Keratinocyte (primary cell): ENCODE results near the gene BASP1. TPM values are rescaled to one million over a fixed set of nuclear protein-coding genes. Genes with fewer than 3 reads are reported as not detected.

Source experiments
- DNase-seq: peaks from one replicate; pipeline ENCODE4 v3.0.0-alpha.2; 2011; ENCODE audit warnings: low read depth, missing footprints, low spot score
- FAIRE-seq: peaks from 2 replicates; lab custom pipeline; 2011; peaks lifted over from hg19 to GRCh38; lab: Jason Lieb, UNC
- H2AFZ ChIP-seq: 2 replicates; pipeline ENCODE4 v1.6.0; 2012; ENCODE audit warnings: low read length, control low read depth, inconsistent platforms; ENCODE audit not compliant: control insufficient read depth
- H3K27ac ChIP-seq: 2 replicates; pipeline ENCODE4 v1.5.1; 2011; ENCODE audit warnings: low read length; ENCODE audit not compliant: control insufficient read depth, insufficient read depth
- H3K27me3 ChIP-seq: 3 replicates; pipeline ENCODE4 v1.6.0; 2011; ENCODE audit warnings: low read length; ENCODE audit not compliant: control insufficient read depth, insufficient read depth; ENCODE audit errors: extremely low read depth
- H3K36me3 ChIP-seq, 2 experiments: 2 replicates in 1 of 2; 3 replicates in 1 of 2; pipeline ENCODE4 v1.5.1; 2011; ENCODE audit warnings: low read length in 2 of 2, mild to moderate bottlenecking in 1 of 2; ENCODE audit not compliant: control insufficient read depth in 2 of 2, insufficient read depth in 2 of 2; ENCODE audit errors: extremely low read depth in 1 of 2
- H3K4me1 ChIP-seq: 3 replicates; pipeline ENCODE4 v1.5.1; 2011; ENCODE audit warnings: low read length; ENCODE audit not compliant: control insufficient read depth, insufficient read depth; ENCODE audit errors: extremely low read depth
- H3K4me2 ChIP-seq: 3 replicates; pipeline ENCODE4 v1.6.0; 2011; ENCODE audit warnings: low read depth, low read length; ENCODE audit not compliant: control insufficient read depth, insufficient read depth; ENCODE audit errors: extremely low read depth
- H3K4me3 ChIP-seq, 3 experiments: fragments of 200-600 bp in 1 of 3; sonication (generic) in 1 of 3; 2 replicates in 2 of 3; 3 replicates in 1 of 3; pipeline ENCODE4 v1.5.1; 2011 to 2016; ENCODE audit warnings: low read length in 3 of 3, mild to moderate bottlenecking in 3 of 3, control low read depth in 2 of 3, inconsistent platforms in 1 of 3, low read depth in 1 of 3, mixed read lengths in 1 of 3, mixed run types in 1 of 3, moderate library complexity in 1 of 3; ENCODE audit not compliant: control insufficient read depth in 2 of 3, insufficient read depth in 2 of 3; ENCODE audit errors: extremely low read depth in 1 of 3
- H3K79me2 ChIP-seq: 2 replicates; pipeline ENCODE4 v1.6.0; 2012; ENCODE audit warnings: low read length; ENCODE audit not compliant: control insufficient read depth, insufficient read depth
- H3K9ac ChIP-seq: 3 replicates; pipeline ENCODE4 v1.6.0; 2011; ENCODE audit warnings: low read length; ENCODE audit not compliant: control insufficient read depth, insufficient read depth; ENCODE audit errors: extremely low read depth
- H3K9me1 ChIP-seq: 3 replicates; pipeline ENCODE4 v1.6.0; 2011; ENCODE audit warnings: low read length; ENCODE audit not compliant: control insufficient read depth, insufficient read depth; ENCODE audit errors: extremely low read depth
- H3K9me3 ChIP-seq: 2 replicates; pipeline ENCODE4 v1.5.1; 2012; ENCODE audit warnings: low read depth, low read length; ENCODE audit not compliant: control insufficient read depth
- H4K20me1 ChIP-seq: 3 replicates; pipeline ENCODE4 v1.6.0; 2011; ENCODE audit warnings: low read length; ENCODE audit not compliant: control insufficient read depth, insufficient read depth; ENCODE audit errors: extremely low read depth
- EZH2 ChIP-seq: IDR thresholded peaks from one replicate; pipeline ENCODE4 v1.6.1; 2012; ENCODE audit warnings: inconsistent platforms, mild to moderate bottlenecking, low read length, moderate library complexity
- dilution Hi-C: fragments of 300-500 bp; cut with MboI; formaldehyde crosslinking; loops from one replicate; pipeline ENCODE4 v1.7.0; 2020; ENCODE audit warnings: low sequenced_read_pairs; ENCODE audit not compliant: extremely low pct_ligation_motif_present
- polyA plus RNA-seq, 5 experiments: library from polyadenylated mRNA; depleted of rRNA in 3 of 5; stranded (reverse) in 3 of 5; stranded (forward) in 1 of 5; unstranded in 1 of 5; fragments of >200 nt; gene quantifications; 1 replicate in 1 of 5; 2 replicates in 3 of 5; 3 replicates in 1 of 5; pipeline versions ENCODE4 v1.2.1 to v1.2.3, GENCODE V29; 2011 to 2012; ENCODE audit warnings: missing spikeins in 2 of 5, low read depth in 1 of 5, low replicate concordance in 1 of 5
- TF ChIP-seq, protein P1 (sequence below), 3 experiments: IDR thresholded peaks in 1 of 3; conservative IDR thresholded peaks in 1 of 3; optimal IDR thresholded peaks in 1 of 3; 2 replicates in 2 of 3; 3 replicates in 1 of 3; pipeline versions ENCODE3 to v1.5.1; 2011; ENCODE audit warnings: low read length in 3 of 3, mild to moderate bottlenecking in 3 of 3, moderate library complexity in 2 of 3, control low read depth in 1 of 3, inconsistent platforms in 1 of 3; ENCODE audit not compliant: insufficient read depth in 2 of 3; ENCODE audit errors: extremely low read depth in 1 of 3

BASP1 gene
- polyA plus RNA-seq, 1 donor (not counting 4 experiments of a cell fraction or from before 2014, with no cell fraction given): 127 TPM

- Histone ChIP-seq H3K9ac (no peak overlapping the region), H3K27me3 (no peaks in the 10 kb centered on the region), H3K4me3 (no peak overlapping the region), H3K4me2 (no peak overlapping the region), H3K9me3 (no peaks in the 10 kb centered on the region), H4K20me1 (no peaks in the 10 kb centered on the region), H2AFZ (no peak overlapping the region), H3K79me2 (no peaks in the 10 kb centered on the region), H3K36me3 (no peaks in the 10 kb centered on the region), H3K9me1 (no peaks in the 10 kb centered on the region), H3K27ac (no peak overlapping the region), H3K4me1 (peaks cover 5% of the 10 kb centered on the region)
- FAIRE-seq (no peak), DNase-seq (no peak)
- dilution Hi-C loops: no loop called here
- TF ChIP-seq, protein P1, sequence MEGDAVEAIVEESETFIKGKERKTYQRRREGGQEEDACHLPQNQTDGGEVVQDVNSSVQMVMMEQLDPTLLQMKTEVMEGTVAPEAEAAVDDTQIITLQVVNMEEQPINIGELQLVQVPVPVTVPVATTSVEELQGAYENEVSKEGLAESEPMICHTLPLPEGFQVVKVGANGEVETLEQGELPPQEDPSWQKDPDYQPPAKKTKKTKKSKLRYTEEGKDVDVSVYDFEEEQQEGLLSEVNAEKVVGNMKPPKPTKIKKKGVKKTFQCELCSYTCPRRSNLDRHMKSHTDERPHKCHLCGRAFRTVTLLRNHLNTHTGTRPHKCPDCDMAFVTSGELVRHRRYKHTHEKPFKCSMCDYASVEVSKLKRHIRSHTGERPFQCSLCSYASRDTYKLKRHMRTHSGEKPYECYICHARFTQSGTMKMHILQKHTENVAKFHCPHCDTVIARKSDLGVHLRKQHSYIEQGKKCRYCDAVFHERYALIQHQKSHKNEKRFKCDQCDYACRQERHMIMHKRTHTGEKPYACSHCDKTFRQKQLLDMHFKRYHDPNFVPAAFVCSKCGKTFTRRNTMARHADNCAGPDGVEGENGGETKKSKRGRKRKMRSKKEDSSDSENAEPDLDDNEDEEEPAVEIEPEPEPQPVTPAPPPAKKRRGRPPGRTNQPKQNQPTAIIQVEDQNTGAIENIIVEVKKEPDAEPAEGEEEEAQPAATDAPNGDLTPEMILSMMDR (optimal IDR thresholded peaks at IDR 0.05 in 1 of 3, IDR thresholded peaks at IDR 0.05 in 1 of 3, conservative IDR thresholded peaks at IDR 0.05 in 1 of 3; ENCODE audit: extremely low read depth in 1 of 3, insufficient read depth in 2 of 3, low read length in 3 of 3): no peak
- no peak for TF ChIP-seq EZH2
Observed at GRCh38 chr5:17212191-17212590, 5.2 kb upstream of the BASP1 start.

GRCh38 chr5:17212996-17213395 is 4.4 kb upstream of the BASP1 start:
- Histone ChIP-seq H3K4me3 (no peak overlapping the region), H3K9me1 (no peaks in the 10 kb centered on the region), H4K20me1 (no peaks in the 10 kb centered on the region), H3K4me1 (peaks cover 5% of the 10 kb centered on the region), H3K27ac (no peak overlapping the region), H3K4me2 (no peak overlapping the region), H3K9me3 (no peaks in the 10 kb centered on the region), H3K79me2 (peaks cover 1% of the 10 kb centered on the region), H3K36me3 (no peaks in the 10 kb centered on the region), H3K9ac (no peak overlapping the region), H3K27me3 (no peaks in the 10 kb centered on the region), H2AFZ (no peak overlapping the region)
- no peak for DNase-seq
- FAIRE-seq: no peak
- dilution Hi-C loops: no loop called here
- TF ChIP-seq, protein P1 (optimal IDR thresholded peaks at IDR 0.05 in 1 of 3, IDR thresholded peaks at IDR 0.05 in 1 of 3, conservative IDR thresholded peaks at IDR 0.05 in 1 of 3; ENCODE audit: extremely low read depth in 1 of 3, insufficient read depth in 2 of 3, low read length in 3 of 3): no peak
- TF ChIP-seq EZH2: no peak
